ENCODE measurements around the gene ZMYND8.
"Not testable (repeated sequence)": the region's sequence is repeated elsewhere in the genome, so short reads cannot be mapped to it uniquely, and the experiment has no call there.

Gene ZMYND8

GRCh38 chr20:47178277-47178676 is 178.2 kb downstream of the ZMYND8 start:
- DNase-seq (ENCODE audit: low read depth): no peak
- H3K4me3 ChIP-seq (ENCODE audit: low read depth, low read length): no peak overlapping the region
- no peak for TF ChIP-seq CTCF (IDR thresholded peaks at IDR 0.05; ENCODE audit: control insufficient read depth, extremely low read depth, insufficient read depth)

GRCh38 chr20:47176217-47176616 is 180.3 kb downstream of the ZMYND8 start:
- H3K4me3 ChIP-seq (ENCODE audit: low read depth, low read length); DNase-seq (ENCODE audit: low read depth): not testable (repeated sequence)

GRCh38 chr20:47175493-47175892 is 181.0 kb downstream of the ZMYND8 start:
- no peak for TF ChIP-seq CTCF (IDR thresholded peaks at IDR 0.05; ENCODE audit: control insufficient read depth, extremely low read depth, insufficient read depth)

GRCh38 chr20:47174456-47175243 is 181.8 kb downstream of the ZMYND8 start:
- TF ChIP-seq CTCF (IDR thresholded peaks at IDR 0.05; ENCODE audit: control insufficient read depth, extremely low read depth, insufficient read depth): no peak
- no peak overlapping the region for H3K4me3 ChIP-seq (ENCODE audit: low read depth, low read length)
- DNase-seq (ENCODE audit: low read depth): no peak

More at GRCh38 chr20:47175493-47175892, 181.0 kb downstream of the ZMYND8 start:
- H3K4me3 ChIP-seq (ENCODE audit: low read depth, low read length): no peak overlapping the region
- no peak for DNase-seq (ENCODE audit: low read depth)

- TF ChIP-seq CTCF (IDR thresholded peaks at IDR 0.05; ENCODE audit: control insufficient read depth, extremely low read depth, insufficient read depth): no peak
- DNase-seq (ENCODE audit: low read depth): no peak
- H3K4me3 ChIP-seq (ENCODE audit: low read depth, low read length): no peak overlapping the region
Measured at GRCh38 chr20:47173596-47174216, 182.8 kb downstream of the ZMYND8 start.

- no peak overlapping the region for H3K4me3 ChIP-seq (ENCODE audit: low read depth, low read length)
- TF ChIP-seq CTCF (IDR thresholded peaks at IDR 0.05; ENCODE audit: control insufficient read depth, extremely low read depth, insufficient read depth): no peak
- no peak for DNase-seq (ENCODE audit: low read depth)
Measured at GRCh38 chr20:47172579-47172978, 183.9 kb downstream of the ZMYND8 start.

GRCh38 chr20:47167846-47168245 is 188.7 kb downstream of the ZMYND8 start:
- TF ChIP-seq CTCF (IDR thresholded peaks at IDR 0.05; ENCODE audit: control insufficient read depth, extremely low read depth, insufficient read depth): no peak

More at GRCh38 chr20:47167846-47168245, 188.7 kb downstream of the ZMYND8 start:
- no peak overlapping the region for H3K4me3 ChIP-seq (ENCODE audit: low read depth, low read length)
- DNase-seq (ENCODE audit: low read depth): no peak
